Measurements from ENCODE around the gene ITPRIP. TPM values are rescaled to one million over a fixed set of nuclear protein-coding genes. Genes with fewer than 3 reads are reported as not detected.

The ITPRIP gene
- total RNA-seq (2022) (1.5 and 1.7 TPM in 2 replicates), Bru-seq, nascent RNA (percentile 31 among the genes with signal in this experiment), BruChase-seq, experiment 1, labeled RNA remaining after a 6-hour chase (percentile 24 among the genes with signal in this experiment), BruChase-seq, experiment 2, labeled RNA remaining after a 2-hour chase (percentile 29 among the genes with signal in this experiment)
- long read RNA-seq, partial matches to known transcripts, result 0 of 1 reads
- long read RNA-seq, other reads (novel, unspliced or antisense), result 1 of 1 reads

- Mint-ChIP-seq H3K27ac (ENCODE audit: unreplicated experiment) (peak within 1 kb of the TSS; percentile 88), H3K27me3 (ENCODE audit: unreplicated experiment) (peaks cover 28% of the 10 kb centered on the region), H3K4me3 (ENCODE audit: low read depth, unreplicated experiment) (peak within 1 kb of the TSS; percentile 99), H3K36me3 (ENCODE audit: insufficient read depth, unreplicated experiment) (peaks cover 14% of the 10 kb centered on the region), H3K9me3 (ENCODE audit: low read depth, unreplicated experiment) (no peaks in the 10 kb centered on the region), H3K4me1 (ENCODE audit: low read depth, unreplicated experiment) (peaks cover 13% of the 10 kb centered on the region)
- no TSS peak for BruUV-seq (replicated peaks)
- TF ChIP-seq CTCF (IDR thresholded peaks at IDR 0.05; ENCODE audit: unreplicated experiment), result no peak
- intact Hi-C loops (cut with micrococcal nuclease; ENCODE audit: unreplicated experiment), result no loop called here
- CTCF ChIA-PET, result interaction anchor here (1.2 to 2.3 kb wide), 2 partner anchors 32 to 63 kb away, joined by 4 to 13 read pairs; no protein-coding TSS in a partner anchor
- peak; percentile 39 for DNase-seq
Measured at GRCh38 chr10:104337985-104338735, at the start of gene ITPRIP. TSS of gene ITPRIP (minus strand) at chr10:104338465. CDS start at chr10:104316051, 22,414 bp downstream.

GRCh38 chr10:104387130-104387888 lies 49.0 kb upstream of the ITPRIP start:
- no peaks in the 10 kb centered on the region for H3K4me1 Mint-ChIP-seq (ENCODE audit: low read depth, unreplicated experiment)
- no peaks in the 10 kb centered on the region for H3K9me3 Mint-ChIP-seq (ENCODE audit: low read depth, unreplicated experiment)
- no TSS peak for BruUV-seq (replicated peaks)
- CTCF ChIA-PET, result no interaction called here
- intact Hi-C loops (cut with micrococcal nuclease; ENCODE audit: unreplicated experiment), result no loop called here
- no peaks in the 10 kb centered on the region for H3K36me3 Mint-ChIP-seq (ENCODE audit: insufficient read depth, unreplicated experiment)
- peaks cover 30% of the 10 kb centered on the region for H3K27me3 Mint-ChIP-seq (ENCODE audit: unreplicated experiment)
- TF ChIP-seq CTCF (IDR thresholded peaks at IDR 0.05; ENCODE audit: unreplicated experiment), result no peak
- DNase-seq, result no peak
- H3K4me3 Mint-ChIP-seq (ENCODE audit: low read depth, unreplicated experiment), result no peak overlapping the region
- H3K27ac Mint-ChIP-seq (ENCODE audit: unreplicated experiment), result no peak overlapping the region

GRCh38 chr10:104380336-104380735 lies 42.1 kb upstream of the ITPRIP start:
- no TSS peak for BruUV-seq (replicated peaks)
- no peak overlapping the region for H3K4me3 Mint-ChIP-seq (ENCODE audit: low read depth, unreplicated experiment)

More at GRCh38 chr10:104380336-104380735, 42.1 kb upstream of the ITPRIP start:
- Mint-ChIP-seq H3K27ac (ENCODE audit: unreplicated experiment) (no peak overlapping the region), H3K4me1 (ENCODE audit: low read depth, unreplicated experiment) (no peaks in the 10 kb centered on the region), H3K9me3 (ENCODE audit: low read depth, unreplicated experiment) (no peaks in the 10 kb centered on the region), H3K36me3 (ENCODE audit: insufficient read depth, unreplicated experiment) (no peaks in the 10 kb centered on the region), H3K27me3 (ENCODE audit: unreplicated experiment) (peaks cover 79% of the 10 kb centered on the region)
- intact Hi-C loops (cut with micrococcal nuclease; ENCODE audit: unreplicated experiment), result no loop called here
- no peak for DNase-seq
- no peak for TF ChIP-seq CTCF (IDR thresholded peaks at IDR 0.05; ENCODE audit: unreplicated experiment)
- CTCF ChIA-PET, result no interaction called here
